H9 (cell line): ENCODE results near the gene SCYL3. TPM values are rescaled to one million over a fixed set of nuclear protein-coding genes. Genes with fewer than 3 reads are reported as not detected.

Experiments used
- DNase-seq: peaks from one replicate; pipeline ENCODE4 v3.0.0-alpha.2; 2017
- H2AFZ ChIP-seq: one replicate; pipeline ENCODE4 v1.6.1; 2013; ENCODE audit warnings: mild to moderate bottlenecking, low read length, control low read depth, moderate library complexity
- H2AK5ac ChIP-seq: 2 replicates; pipeline ENCODE4 v1.6.1; 2013; ENCODE audit warnings: low read length, control low read depth, mixed read lengths; ENCODE audit not compliant: insufficient read length
- H2BK120ac ChIP-seq: one replicate; pipeline ENCODE4 v1.6.1; 2013; ENCODE audit warnings: low read depth, mild to moderate bottlenecking, low read length, control low read depth, inconsistent platforms; ENCODE audit not compliant: poor library complexity, severe bottlenecking
- H2BK12ac ChIP-seq: 2 replicates; pipeline ENCODE4 v1.6.1; 2013; ENCODE audit warnings: low read length, control low read depth, mixed read lengths, low read depth; ENCODE audit not compliant: insufficient read length
- H2BK15ac ChIP-seq: 2 replicates; pipeline ENCODE4 v1.6.1; 2013; ENCODE audit warnings: low read depth, low read length, control low read depth
- H2BK20ac ChIP-seq: one replicate; pipeline ENCODE4 v1.6.1; 2013; ENCODE audit warnings: low read depth, mild to moderate bottlenecking, low read length, control low read depth, inconsistent platforms; ENCODE audit not compliant: poor library complexity, severe bottlenecking
- H2BK5ac ChIP-seq: 2 replicates; pipeline ENCODE4 v1.6.1; 2013; ENCODE audit warnings: low read length, control low read depth, mixed read lengths; ENCODE audit not compliant: insufficient read length
- H3K14ac ChIP-seq: 2 replicates; pipeline ENCODE4 v1.6.1; 2013; ENCODE audit warnings: low read length, control low read depth; ENCODE audit not compliant: insufficient read depth
- H3K18ac ChIP-seq: 2 replicates; pipeline ENCODE4 v1.6.1; 2013; ENCODE audit warnings: low read depth, mild to moderate bottlenecking, mixed read lengths, low read length, control low read depth; ENCODE audit not compliant: insufficient read length
- H3K23ac ChIP-seq: 2 replicates; pipeline ENCODE4 v1.6.1; 2013; ENCODE audit warnings: low read length, control low read depth, mixed read lengths, low read depth; ENCODE audit not compliant: insufficient read length
- H3K23me2 ChIP-seq: 2 replicates; pipeline ENCODE4 v1.6.1; 2013; ENCODE audit warnings: low read depth, mild to moderate bottlenecking, mixed read lengths, low read length, control low read depth; ENCODE audit not compliant: insufficient read length, poor library complexity, severe bottlenecking
- H3K27ac ChIP-seq: 2 replicates; pipeline ENCODE4 v1.5.1; 2013; ENCODE audit warnings: low read length, control low read depth, mixed read lengths, low read depth; ENCODE audit not compliant: insufficient read length
- H3K27me3 ChIP-seq: 2 replicates; pipeline ENCODE4 v1.6.1; 2013; ENCODE audit warnings: low read length, control low read depth, inconsistent platforms; ENCODE audit not compliant: insufficient read depth
- H3K4ac ChIP-seq: 2 replicates; pipeline ENCODE4 v1.6.1; 2013; ENCODE audit warnings: low read depth, mild to moderate bottlenecking, control low read depth, inconsistent platforms, low read length, moderate library complexity
- H3K4me1 ChIP-seq: 2 replicates; pipeline ENCODE4 v1.6.1; 2013; ENCODE audit warnings: low read length, control low read depth, inconsistent platforms; ENCODE audit not compliant: insufficient read depth
- H3K4me2 ChIP-seq: 2 replicates; pipeline ENCODE4 v1.6.1; 2013; ENCODE audit warnings: low read length, control low read depth, mixed read lengths; ENCODE audit not compliant: insufficient read length, insufficient read depth
- H3K56ac ChIP-seq: 2 replicates; pipeline ENCODE4 v1.6.1; 2013; ENCODE audit warnings: low read depth, mild to moderate bottlenecking, mixed read lengths, low read length, control low read depth; ENCODE audit not compliant: insufficient read length
- H3K79me1 ChIP-seq: 2 replicates; pipeline ENCODE4 v1.6.1; 2013; ENCODE audit warnings: low read depth, mild to moderate bottlenecking, moderate library complexity, low read length, control low read depth, inconsistent platforms; ENCODE audit not compliant: insufficient read depth, poor library complexity, severe bottlenecking
- H3K79me2 ChIP-seq: 2 replicates; pipeline ENCODE4 v1.6.1; 2013; ENCODE audit warnings: low read length, control low read depth, inconsistent platforms; ENCODE audit not compliant: insufficient read depth
- H3K9ac ChIP-seq: 2 replicates; pipeline ENCODE4 v1.6.1; 2013; ENCODE audit warnings: low read length, control low read depth, mixed read lengths; ENCODE audit not compliant: insufficient read length; ENCODE audit errors: extremely low read depth
- H3K9me3 ChIP-seq: one replicate; pipeline ENCODE4 v1.6.1; 2013; ENCODE audit warnings: low read depth, low read length, inconsistent platforms; ENCODE audit not compliant: control insufficient read depth
- H3T11ph ChIP-seq: one replicate; pipeline ENCODE4 v1.6.1; 2013; ENCODE audit warnings: mild to moderate bottlenecking, low read length, control low read depth, inconsistent platforms
- H4K20me1 ChIP-seq: one replicate; pipeline ENCODE4 v1.6.1; 2013; ENCODE audit not compliant: control insufficient read depth, insufficient read length, insufficient read depth
- H4K5ac ChIP-seq: 2 replicates; pipeline ENCODE4 v1.6.1; 2013; ENCODE audit warnings: low read depth, mild to moderate bottlenecking, mixed read lengths, low read length, control low read depth; ENCODE audit not compliant: insufficient read length
- H4K8ac ChIP-seq: replicated peaks from 2 replicates; pipeline ENCODE4 v1.6.1; 2013; ENCODE audit warnings: low read length, control low read depth, mixed read lengths, low read depth; ENCODE audit not compliant: insufficient read length
- H4K91ac ChIP-seq: 2 replicates; pipeline ENCODE4 v1.6.1; 2013; ENCODE audit warnings: low read depth, mild to moderate bottlenecking, moderate library complexity, mixed read lengths, low read length, control low read depth; ENCODE audit not compliant: insufficient read length
- H3K27ac Mint-ChIP-seq, 3 experiments: 2 replicates in 2 of 3; 3 replicates in 1 of 3; pipeline ENCODE4 v1.8.0; 2020 to 2021; ENCODE audit warnings: mixed read lengths in 3 of 3, mild to moderate bottlenecking in 1 of 3, moderate library complexity in 1 of 3
- H3K27me3 Mint-ChIP-seq: 2 replicates; pipeline ENCODE4 v1.8.0; 2021; ENCODE audit warnings: low read depth, mild to moderate bottlenecking, moderate library complexity, mixed read lengths
- H3K36me3 Mint-ChIP-seq, 3 experiments: 2 replicates in 2 of 3; 3 replicates in 1 of 3; pipeline ENCODE4 v1.8.0; 2020 to 2021; ENCODE audit warnings: low read depth in 3 of 3, mixed read lengths in 3 of 3; ENCODE audit not compliant: insufficient read depth in 1 of 3
- H3K4me1 Mint-ChIP-seq, 2 experiments: 2 replicates each; pipeline ENCODE4 v1.8.0; 2020; ENCODE audit warnings: mixed read lengths in 2 of 2
- H3K4me3 Mint-ChIP-seq, 2 experiments: 2 replicates in 1 of 2; 3 replicates in 1 of 2; pipeline ENCODE4 v1.8.0; 2020 to 2021; ENCODE audit warnings: mild to moderate bottlenecking in 2 of 2, mixed read lengths in 2 of 2, moderate library complexity in 1 of 2
- H3K9me3 Mint-ChIP-seq, 2 experiments: 2 replicates in 1 of 2; 3 replicates in 1 of 2; pipeline ENCODE4 v1.8.0; 2020; ENCODE audit warnings: mild to moderate bottlenecking in 2 of 2, mixed read lengths in 2 of 2, moderate library complexity in 1 of 2
- WGBS: extraction: QIAGEN DNeasy Blood & Tissue Kit; methylation state at CpG from one replicate; pipeline ENCODE4 v1.1.7; 2013; ENCODE audit warnings: missing lambda C conversion rate, low lambda C conversion rate, mixed read lengths; ENCODE audit not compliant: insufficient read length; ENCODE audit errors: extremely low coverage; 5-methylcytosine and 5-hydroxymethylcytosine counted together
- total RNA-seq: library from RNA; stranded (reverse); gene quantifications from 2 replicates; pipeline ENCODE4 v1.2.1, GENCODE V29; 2021
- TF ChIP-seq, protein P1 (sequence below): fragments of 200-600 bp; sonication (generic); conservative IDR thresholded peaks from 3 replicates; pipeline ENCODE4 v1.8.0; 2021; ENCODE audit warnings: antibody characterized with exemption, mild to moderate bottlenecking

SCYL3 gene
- total RNA-seq, 1 experiment from 2014 or later: 3.9 TPM

DNA sequence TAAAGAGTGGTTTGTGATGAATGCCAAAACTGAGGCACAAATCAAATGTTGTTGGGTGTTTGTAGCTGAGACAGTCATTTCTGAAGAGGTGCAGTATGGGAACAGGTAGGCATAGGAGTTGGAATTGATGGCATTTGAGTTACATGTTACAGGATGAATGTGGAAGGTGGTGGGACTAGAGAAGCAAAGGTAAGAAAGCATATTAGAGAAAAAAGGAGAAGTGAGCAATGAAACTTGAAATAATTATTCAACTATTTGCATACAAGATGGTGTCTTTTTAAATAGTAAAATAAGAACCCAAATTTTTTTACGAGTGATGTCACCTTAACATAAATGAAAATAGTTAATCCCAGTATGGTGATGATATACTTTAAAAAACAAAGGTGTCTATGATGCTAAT, 58.8 kb downstream of the SCYL3 start:
- Mint-ChIP-seq H3K4me3 (no peak overlapping the region), H3K27me3 (no peaks in the 10 kb centered on the region), H3K27ac (no peak overlapping the region), H3K36me3 (peaks cover 38 to 64% (median 59%) of the 10 kb centered on the region in 3 experiments), H3K9me3 (peaks cover 0 to 5% of the 10 kb centered on the region in 2 experiments; a peak in 2 of 5 replicates), H3K4me1 (no peaks in the 10 kb centered on the region)
- H3K79me2 ChIP-seq: no peaks in the 10 kb centered on the region
- no peak overlapping the region for H3K4me2 ChIP-seq
- no peak overlapping the region for H3K18ac ChIP-seq
- no peak overlapping the region for H3K27ac ChIP-seq
- H3K56ac ChIP-seq: no peak overlapping the region
- no peak overlapping the region for H2BK5ac ChIP-seq
- no peak overlapping the region for H2BK20ac ChIP-seq
- H2BK12ac ChIP-seq: no peak overlapping the region
- no peaks in the 10 kb centered on the region for H3K79me1 ChIP-seq
- H2BK15ac ChIP-seq: no peak overlapping the region
- H3K4me1 ChIP-seq: no peaks in the 10 kb centered on the region
- H3T11ph ChIP-seq: no peak overlapping the region
- H3K23ac ChIP-seq: no peak overlapping the region
- no peak overlapping the region for H2AK5ac ChIP-seq
- no peak for DNase-seq
- H3K14ac ChIP-seq: no peak overlapping the region
- no peak overlapping the region for H4K8ac ChIP-seq
- H2AFZ ChIP-seq: no peak overlapping the region
- no peak overlapping the region for H4K5ac ChIP-seq
- WGBS: no CpG with 5 or more reads among the region's 1 CpG
- no peaks in the 10 kb centered on the region for H3K23me2 ChIP-seq
- H3K9me3 ChIP-seq: no peaks in the 10 kb centered on the region
- TF ChIP-seq, protein P1, sequence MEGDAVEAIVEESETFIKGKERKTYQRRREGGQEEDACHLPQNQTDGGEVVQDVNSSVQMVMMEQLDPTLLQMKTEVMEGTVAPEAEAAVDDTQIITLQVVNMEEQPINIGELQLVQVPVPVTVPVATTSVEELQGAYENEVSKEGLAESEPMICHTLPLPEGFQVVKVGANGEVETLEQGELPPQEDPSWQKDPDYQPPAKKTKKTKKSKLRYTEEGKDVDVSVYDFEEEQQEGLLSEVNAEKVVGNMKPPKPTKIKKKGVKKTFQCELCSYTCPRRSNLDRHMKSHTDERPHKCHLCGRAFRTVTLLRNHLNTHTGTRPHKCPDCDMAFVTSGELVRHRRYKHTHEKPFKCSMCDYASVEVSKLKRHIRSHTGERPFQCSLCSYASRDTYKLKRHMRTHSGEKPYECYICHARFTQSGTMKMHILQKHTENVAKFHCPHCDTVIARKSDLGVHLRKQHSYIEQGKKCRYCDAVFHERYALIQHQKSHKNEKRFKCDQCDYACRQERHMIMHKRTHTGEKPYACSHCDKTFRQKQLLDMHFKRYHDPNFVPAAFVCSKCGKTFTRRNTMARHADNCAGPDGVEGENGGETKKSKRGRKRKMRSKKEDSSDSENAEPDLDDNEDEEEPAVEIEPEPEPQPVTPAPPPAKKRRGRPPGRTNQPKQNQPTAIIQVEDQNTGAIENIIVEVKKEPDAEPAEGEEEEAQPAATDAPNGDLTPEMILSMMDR: no peak
- H2BK120ac ChIP-seq: no peak overlapping the region
- no peaks in the 10 kb centered on the region for H3K27me3 ChIP-seq
- no peak overlapping the region for H3K4ac ChIP-seq
- no peak overlapping the region for H3K9ac ChIP-seq
- no peak overlapping the region for H4K91ac ChIP-seq
- H4K20me1 ChIP-seq: no peaks in the 10 kb centered on the region
